Keratinocyte (primary cell): ENCODE results near the gene UMAD1. TPM values are rescaled to one million over a fixed set of nuclear protein-coding genes. Genes with fewer than 3 reads are reported as not detected.

ENCODE experiments used
- DNase-seq: peaks from one replicate; pipeline ENCODE4 v3.0.0-alpha.2; 2011; ENCODE audit warnings: low read depth, missing footprints, low spot score
- FAIRE-seq: peaks from 2 replicates; lab custom pipeline; 2011; peaks lifted over from hg19 to GRCh38; lab: Jason Lieb, UNC
- H2AFZ ChIP-seq: 2 replicates; pipeline ENCODE4 v1.6.0; 2012; ENCODE audit warnings: low read length, control low read depth, inconsistent platforms; ENCODE audit not compliant: control insufficient read depth
- H3K27ac ChIP-seq: 2 replicates; pipeline ENCODE4 v1.5.1; 2011; ENCODE audit warnings: low read length; ENCODE audit not compliant: control insufficient read depth, insufficient read depth
- H3K27me3 ChIP-seq: 3 replicates; pipeline ENCODE4 v1.6.0; 2011; ENCODE audit warnings: low read length; ENCODE audit not compliant: control insufficient read depth, insufficient read depth; ENCODE audit errors: extremely low read depth
- H3K36me3 ChIP-seq, 2 experiments: 2 replicates in 1 of 2; 3 replicates in 1 of 2; pipeline ENCODE4 v1.5.1; 2011; ENCODE audit warnings: low read length in 2 of 2, mild to moderate bottlenecking in 1 of 2; ENCODE audit not compliant: control insufficient read depth in 2 of 2, insufficient read depth in 2 of 2; ENCODE audit errors: extremely low read depth in 1 of 2
- H3K4me1 ChIP-seq: 3 replicates; pipeline ENCODE4 v1.5.1; 2011; ENCODE audit warnings: low read length; ENCODE audit not compliant: control insufficient read depth, insufficient read depth; ENCODE audit errors: extremely low read depth
- H3K4me2 ChIP-seq: 3 replicates; pipeline ENCODE4 v1.6.0; 2011; ENCODE audit warnings: low read depth, low read length; ENCODE audit not compliant: control insufficient read depth, insufficient read depth; ENCODE audit errors: extremely low read depth
- H3K4me3 ChIP-seq, 3 experiments: fragments of 200-600 bp in 1 of 3; sonication (generic) in 1 of 3; 2 replicates in 2 of 3; 3 replicates in 1 of 3; pipeline ENCODE4 v1.5.1; 2011 to 2016; ENCODE audit warnings: low read length in 3 of 3, mild to moderate bottlenecking in 3 of 3, control low read depth in 2 of 3, inconsistent platforms in 1 of 3, low read depth in 1 of 3, mixed read lengths in 1 of 3, mixed run types in 1 of 3, moderate library complexity in 1 of 3; ENCODE audit not compliant: control insufficient read depth in 2 of 3, insufficient read depth in 2 of 3; ENCODE audit errors: extremely low read depth in 1 of 3
- H3K79me2 ChIP-seq: 2 replicates; pipeline ENCODE4 v1.6.0; 2012; ENCODE audit warnings: low read length; ENCODE audit not compliant: control insufficient read depth, insufficient read depth
- H3K9ac ChIP-seq: 3 replicates; pipeline ENCODE4 v1.6.0; 2011; ENCODE audit warnings: low read length; ENCODE audit not compliant: control insufficient read depth, insufficient read depth; ENCODE audit errors: extremely low read depth
- H3K9me1 ChIP-seq: 3 replicates; pipeline ENCODE4 v1.6.0; 2011; ENCODE audit warnings: low read length; ENCODE audit not compliant: control insufficient read depth, insufficient read depth; ENCODE audit errors: extremely low read depth
- H3K9me3 ChIP-seq: 2 replicates; pipeline ENCODE4 v1.5.1; 2012; ENCODE audit warnings: low read depth, low read length; ENCODE audit not compliant: control insufficient read depth
- H4K20me1 ChIP-seq: 3 replicates; pipeline ENCODE4 v1.6.0; 2011; ENCODE audit warnings: low read length; ENCODE audit not compliant: control insufficient read depth, insufficient read depth; ENCODE audit errors: extremely low read depth
- CTCF ChIP-seq, 3 experiments: IDR thresholded peaks in 1 of 3; conservative IDR thresholded peaks in 1 of 3; optimal IDR thresholded peaks in 1 of 3; 2 replicates in 2 of 3; 3 replicates in 1 of 3; pipeline versions ENCODE3 to v1.5.1; 2011; ENCODE audit warnings: low read length in 3 of 3, mild to moderate bottlenecking in 3 of 3, moderate library complexity in 2 of 3, control low read depth in 1 of 3, inconsistent platforms in 1 of 3; ENCODE audit not compliant: insufficient read depth in 2 of 3; ENCODE audit errors: extremely low read depth in 1 of 3
- EZH2 ChIP-seq: IDR thresholded peaks from one replicate; pipeline ENCODE4 v1.6.1; 2012; ENCODE audit warnings: inconsistent platforms, mild to moderate bottlenecking, low read length, moderate library complexity
- dilution Hi-C: fragments of 300-500 bp; cut with MboI; formaldehyde crosslinking; loops from one replicate; pipeline ENCODE4 v1.7.0; 2020; ENCODE audit warnings: low sequenced_read_pairs; ENCODE audit not compliant: extremely low pct_ligation_motif_present
- polyA plus RNA-seq, 5 experiments: library from polyadenylated mRNA; depleted of rRNA in 3 of 5; stranded (reverse) in 3 of 5; stranded (forward) in 1 of 5; unstranded in 1 of 5; fragments of >200 nt; gene quantifications; 1 replicate in 1 of 5; 2 replicates in 3 of 5; 3 replicates in 1 of 5; pipeline versions ENCODE4 v1.2.1 to v1.2.3, GENCODE V29; 2011 to 2012; ENCODE audit warnings: missing spikeins in 2 of 5, low read depth in 1 of 5, low replicate concordance in 1 of 5

UMAD1 gene
- polyA plus RNA-seq, 1 donor (not counting 4 experiments of a cell fraction or from before 2014, with no cell fraction given): 18.2 TPM

GRCh38 chr7:7672545-7673239 is 32.1 kb downstream of the UMAD1 start:
- DNase-seq (no peak), FAIRE-seq (no peak)
- no peak overlapping the region for H3K4me2 ChIP-seq
- H3K27ac ChIP-seq: no peak overlapping the region
- H3K4me3 ChIP-seq: no peak overlapping the region
- TF ChIP-seq EZH2: no peak
- TF ChIP-seq CTCF (optimal IDR thresholded peaks at IDR 0.05 in 1 of 3, IDR thresholded peaks at IDR 0.05 in 1 of 3, conservative IDR thresholded peaks at IDR 0.05 in 1 of 3; ENCODE audit: extremely low read depth in 1 of 3, insufficient read depth in 2 of 3, low read length in 3 of 3): no peak
- no peaks in the 10 kb centered on the region for H4K20me1 ChIP-seq
- no peak overlapping the region for H3K9ac ChIP-seq
- H3K9me1 ChIP-seq: no peaks in the 10 kb centered on the region
- H3K79me2 ChIP-seq: no peaks in the 10 kb centered on the region
- peaks cover 0 to 3% of the 10 kb centered on the region in 2 experiments for H3K36me3 ChIP-seq
- H3K27me3 ChIP-seq: no peaks in the 10 kb centered on the region
- H3K4me1 ChIP-seq: no peaks in the 10 kb centered on the region
- no peaks in the 10 kb centered on the region for H3K9me3 ChIP-seq
- dilution Hi-C loops: no loop called here
- no peak overlapping the region for H2AFZ ChIP-seq

GRCh38 chr7:7673240-7673550 is 32.6 kb downstream of the UMAD1 start:
- Histone ChIP-seq H3K27ac (no peak overlapping the region), H3K36me3 (peaks cover 0 to 3% of the 10 kb centered on the region in 2 experiments), H3K9me3 (no peaks in the 10 kb centered on the region), H3K4me2 (no peak overlapping the region), H2AFZ (no peak overlapping the region), H3K27me3 (no peaks in the 10 kb centered on the region), H3K79me2 (no peaks in the 10 kb centered on the region), H3K9ac (no peak overlapping the region), H3K4me1 (no peaks in the 10 kb centered on the region), H4K20me1 (no peaks in the 10 kb centered on the region), H3K4me3 (no peak overlapping the region), H3K9me1 (no peaks in the 10 kb centered on the region)
- no peak for TF ChIP-seq CTCF (optimal IDR thresholded peaks at IDR 0.05 in 1 of 3, IDR thresholded peaks at IDR 0.05 in 1 of 3, conservative IDR thresholded peaks at IDR 0.05 in 1 of 3; ENCODE audit: extremely low read depth in 1 of 3, insufficient read depth in 2 of 3, low read length in 3 of 3)
- no peak for TF ChIP-seq EZH2
- no peak for DNase-seq
- no peak for FAIRE-seq
- dilution Hi-C loops: no loop called here
